HCEC 1CT (cell line): ENCODE data around the gene NR2C2AP.
"Not testable (repeated sequence)": the region's sequence is repeated elsewhere in the genome, so short reads cannot be mapped to it uniquely, and the experiment has no call there.

Experiments used
- DNase-seq: peaks from one replicate; pipeline ENCODE4 v3.0.0-alpha.2; 2017

NR2C2AP gene

DNA sequence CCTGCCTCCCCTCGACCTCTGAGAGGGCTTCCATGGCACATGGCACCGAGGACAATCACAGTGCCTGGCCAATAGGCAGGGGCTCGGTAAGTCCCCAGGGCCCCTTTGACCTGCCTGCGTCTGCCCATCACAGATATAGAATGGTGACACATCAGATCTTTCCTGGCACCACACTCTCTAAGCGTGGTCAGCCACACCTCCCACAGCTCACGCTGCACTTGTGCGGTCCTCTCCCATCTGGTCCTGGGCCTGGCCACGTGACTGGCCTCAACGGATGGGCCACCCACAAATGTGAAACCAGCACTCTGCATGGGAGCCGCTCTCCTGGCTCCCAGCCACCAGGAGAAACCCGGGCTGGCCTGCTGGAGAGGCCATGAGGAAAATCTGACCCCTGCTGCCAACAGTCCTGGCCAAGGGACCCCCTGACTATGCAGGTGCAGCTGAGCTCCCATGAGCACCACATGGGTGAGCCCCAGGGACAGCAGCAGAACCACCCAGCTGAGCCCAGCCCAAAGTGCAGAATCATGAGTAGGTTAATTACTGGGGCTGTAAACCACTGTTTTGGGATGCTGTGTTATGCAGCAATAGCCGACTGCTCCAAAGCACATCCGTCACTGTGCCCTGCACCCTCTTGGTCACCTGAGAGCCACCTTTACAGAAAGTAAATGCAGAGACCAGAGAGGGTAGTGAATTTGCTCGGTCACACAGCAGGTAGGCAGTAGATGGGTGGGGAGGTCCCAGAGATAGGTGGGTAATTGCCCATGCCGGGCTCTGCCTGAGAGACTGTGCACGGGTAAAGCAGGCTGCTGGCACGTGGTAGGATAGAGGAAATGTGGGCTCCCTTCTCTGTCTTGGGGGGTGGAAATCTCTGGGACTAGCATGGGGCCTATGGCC, 23.4 kb downstream of the NR2C2AP start:
- DNase-seq = no peak

- no peak for DNase-seq
Measured at GRCh38 chr19:19176950-19177349, 26.3 kb downstream of the NR2C2AP start.

GRCh38 chr19:19173243-19173642, 30.0 kb downstream of the NR2C2AP start:
- DNase-seq = not testable (repeated sequence)

DNA sequence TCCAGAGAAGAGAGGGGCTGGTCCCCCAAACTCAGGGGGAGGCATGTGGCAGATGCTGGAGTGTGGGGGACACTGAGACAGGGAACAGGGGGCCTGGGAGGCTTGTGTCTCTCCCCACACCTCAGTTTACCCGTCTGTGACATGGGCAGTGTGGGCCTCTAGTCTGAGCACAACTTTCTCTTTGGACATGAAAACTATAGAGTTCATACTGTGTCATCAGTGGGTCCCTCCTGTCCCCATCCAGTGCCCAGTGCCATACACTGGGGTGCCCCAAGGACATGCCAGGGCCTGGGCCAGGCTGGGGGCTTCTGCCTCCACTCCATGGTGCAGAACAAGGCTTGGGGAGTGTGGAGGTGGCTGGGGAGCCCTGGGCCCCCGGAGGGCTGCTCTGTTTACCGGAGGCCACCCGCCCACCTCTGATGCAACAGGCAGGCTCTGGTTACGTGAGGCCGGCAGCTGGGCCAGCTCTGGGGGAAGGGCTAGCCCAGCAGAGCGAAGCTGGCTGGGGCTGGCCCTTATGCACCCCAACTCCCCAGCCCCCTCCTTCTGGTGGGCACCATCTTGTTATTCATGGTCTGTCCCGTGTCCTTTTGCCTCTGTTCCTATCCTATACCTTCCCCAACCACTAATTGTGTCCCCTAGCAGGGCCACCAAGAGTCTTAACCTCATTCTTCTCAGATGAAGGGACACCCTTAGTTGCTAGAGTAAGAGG, 31.2 kb downstream of the NR2C2AP start:
- peak; percentile 41 for DNase-seq

- no peak for DNase-seq
Measured at GRCh38 chr19:19170873-19171672, 32.1 kb downstream of the NR2C2AP start.

DNA sequence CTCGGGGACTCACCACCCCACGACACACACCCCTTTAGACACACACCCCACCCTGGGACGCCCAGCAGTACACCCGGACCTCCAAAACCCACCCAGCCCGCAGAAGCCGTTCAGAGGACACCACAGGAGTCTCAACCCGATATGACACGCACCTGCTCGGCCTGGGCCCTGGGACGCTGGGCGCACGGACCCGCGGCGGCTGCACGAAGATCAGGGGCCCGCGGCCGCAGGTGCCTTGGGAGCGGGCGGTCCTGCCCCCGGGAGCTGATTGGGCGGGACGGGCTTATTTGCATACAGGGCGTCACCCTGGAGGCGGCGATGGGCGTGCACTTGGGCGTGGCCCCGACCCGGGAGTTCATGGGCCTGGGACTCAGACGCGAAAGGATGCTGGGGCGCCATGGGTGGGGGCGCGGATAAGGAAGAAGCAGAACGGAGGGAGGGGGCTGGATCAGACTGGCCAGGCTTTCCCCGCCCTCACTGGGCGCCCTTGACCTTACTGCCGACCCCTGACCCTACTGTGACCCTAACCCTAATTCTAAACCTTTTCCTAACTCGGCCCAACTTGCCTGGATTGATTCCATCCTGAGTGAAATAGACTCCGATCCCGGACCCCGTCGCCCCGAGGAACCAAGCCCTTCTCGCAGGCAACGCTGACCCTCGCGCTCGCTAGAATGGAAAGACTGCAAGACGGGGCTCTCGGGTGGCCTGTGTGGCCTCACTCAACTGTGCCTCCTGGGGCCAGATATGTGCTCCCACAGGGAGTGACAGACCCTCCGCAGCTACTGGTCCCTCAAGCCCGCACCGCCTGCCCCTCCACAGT, 33.0 kb downstream of the NR2C2AP start, which contains the start of gene MEF2B:
MEF2B (minus strand) TSS at position 211 of the 820 bp plus-strand sequence. CDS start 19,528 bp downstream, outside the sequence.
- no peak for DNase-seq

DNA sequence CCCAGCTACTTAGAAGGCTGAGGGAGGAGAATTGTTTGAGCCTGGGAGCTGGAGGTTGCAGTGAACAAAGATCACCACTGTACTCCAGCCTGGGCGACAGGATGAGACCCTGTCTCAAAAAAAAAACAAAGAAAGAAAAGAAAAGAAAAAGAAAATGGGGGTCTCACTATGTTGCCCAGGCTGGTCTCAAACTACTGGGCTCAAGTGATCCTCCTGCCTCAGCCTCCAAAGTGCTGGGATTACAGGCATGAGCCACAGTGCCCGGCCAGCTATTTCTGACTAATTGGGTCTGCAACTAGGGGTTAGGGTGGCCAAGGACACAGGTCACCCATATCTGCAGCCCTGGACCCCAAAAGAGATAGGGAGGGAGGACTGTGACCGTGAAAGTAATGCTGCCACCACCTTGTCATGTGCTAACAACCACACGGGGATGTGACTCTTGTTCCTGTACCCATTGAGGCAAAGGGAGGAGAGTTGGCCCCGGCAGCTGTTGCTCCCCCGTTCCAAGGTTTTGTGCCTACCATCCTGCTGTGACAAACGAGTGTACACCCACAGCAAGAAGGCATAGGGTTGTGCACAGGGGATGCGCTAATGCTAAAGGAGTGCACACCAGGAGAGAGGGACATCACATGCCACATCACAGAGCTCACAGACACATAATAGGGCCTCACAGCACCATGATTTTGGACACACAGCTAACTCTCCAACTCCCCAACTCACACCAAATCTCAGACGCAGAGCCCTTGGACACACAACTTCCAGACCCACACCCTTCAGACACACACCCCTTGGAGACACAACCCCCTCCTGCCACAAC, 33.8 kb downstream of the NR2C2AP start:
- DNase-seq = no peak

DNA sequence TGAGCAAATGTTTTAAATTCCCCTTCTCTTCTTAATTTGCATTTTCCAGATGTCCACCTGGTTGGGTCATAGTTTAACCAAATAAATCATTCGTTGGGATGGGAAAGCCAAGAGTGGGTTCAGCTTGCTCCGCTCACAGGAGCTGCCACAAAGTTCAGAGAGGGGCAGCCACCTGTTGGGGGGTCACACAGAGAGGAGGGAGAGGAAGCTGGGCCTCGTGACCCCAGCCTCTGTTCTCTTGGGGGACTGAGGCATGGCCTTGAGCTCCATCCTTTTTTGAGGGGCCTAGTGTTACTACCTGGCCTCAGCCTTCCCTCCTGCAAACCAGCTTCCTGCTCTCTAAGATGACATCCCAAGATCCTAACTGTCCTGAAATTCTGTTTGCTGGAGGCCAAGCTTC, 35.6 kb downstream of the NR2C2AP start:
- DNase-seq = no peak

DNA sequence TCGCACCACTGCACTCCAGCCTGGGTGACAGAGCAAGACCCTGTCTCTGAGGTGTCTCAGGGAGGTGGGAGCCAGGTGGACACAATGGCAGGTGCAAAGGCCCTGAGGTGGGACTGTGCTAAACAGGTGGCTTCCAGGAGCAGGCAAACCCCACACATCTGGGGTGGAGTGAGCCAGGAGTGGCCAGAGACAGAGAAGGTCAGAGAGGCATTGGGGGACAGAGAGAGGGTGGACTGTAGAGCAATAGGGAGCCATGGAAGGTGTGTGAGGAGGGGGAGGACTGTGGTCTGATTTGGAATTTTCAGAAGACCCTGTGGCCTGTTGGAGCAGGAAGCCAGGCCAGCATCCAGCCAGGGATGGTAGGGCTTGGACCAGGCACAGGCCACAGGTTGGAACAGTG, 37.8 kb downstream of the NR2C2AP start:
- DNase-seq = no peak

GRCh38 chr19:19162495-19162894, 40.7 kb downstream of the NR2C2AP start:
- no peak for DNase-seq

DNA sequence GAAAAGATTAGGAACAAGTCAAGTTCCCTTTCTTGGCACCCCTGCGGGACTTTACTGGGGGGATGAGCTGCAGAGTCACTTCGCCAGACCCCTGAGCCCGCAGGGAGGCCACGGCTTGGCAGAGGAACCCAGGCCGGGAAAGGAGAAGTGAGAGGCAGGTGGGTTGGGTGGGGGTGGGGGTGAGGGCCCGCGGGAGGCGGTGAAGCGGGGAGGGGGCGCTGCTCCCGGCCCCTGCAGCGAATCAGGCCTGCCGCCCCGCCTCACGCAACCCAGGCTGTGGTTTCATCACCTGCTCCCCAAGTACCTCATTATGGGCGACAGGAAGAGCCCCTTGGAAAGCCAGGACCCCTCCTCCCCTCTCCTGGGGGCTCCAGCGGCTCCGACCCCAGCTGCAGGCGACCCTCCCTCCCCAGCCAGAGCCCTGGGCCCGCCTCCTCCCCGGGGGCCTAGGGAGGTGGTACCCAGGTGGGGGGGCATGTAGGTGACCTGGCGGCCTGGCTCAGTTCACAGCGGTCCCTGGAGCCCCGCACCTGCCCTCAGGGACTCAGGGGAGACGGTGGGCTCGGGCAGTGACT, 42.7 kb downstream of the NR2C2AP start:
- DNase-seq = no peak

DNA sequence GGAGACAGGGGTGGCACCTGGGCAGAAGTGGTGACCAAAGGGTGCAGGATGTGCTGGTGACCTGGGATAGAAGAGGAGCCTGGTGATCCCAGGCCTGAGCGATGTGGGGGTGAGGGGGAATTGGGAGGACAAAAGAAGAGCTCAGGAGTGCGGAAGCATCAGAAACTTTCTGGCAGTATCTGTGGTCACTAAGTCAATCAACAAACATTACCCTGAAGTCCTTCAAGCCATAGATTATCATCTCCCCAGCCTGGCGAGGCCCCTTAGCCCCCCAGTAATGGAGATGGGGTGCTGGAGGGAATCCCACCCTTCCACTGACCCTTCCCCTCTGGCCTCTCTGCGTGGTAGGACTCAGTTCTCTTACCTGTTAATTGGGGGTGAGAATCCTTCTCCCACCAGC, 43.7 kb downstream of the NR2C2AP start:
- DNase-seq = no peak

- DNase-seq = no peak
Measured at GRCh38 chr19:19157808-19158207, 45.4 kb downstream of the NR2C2AP start.

GRCh38 chr19:19155495-19156219, 47.6 kb downstream of the NR2C2AP start:
- DNase-seq = no peak

DNA sequence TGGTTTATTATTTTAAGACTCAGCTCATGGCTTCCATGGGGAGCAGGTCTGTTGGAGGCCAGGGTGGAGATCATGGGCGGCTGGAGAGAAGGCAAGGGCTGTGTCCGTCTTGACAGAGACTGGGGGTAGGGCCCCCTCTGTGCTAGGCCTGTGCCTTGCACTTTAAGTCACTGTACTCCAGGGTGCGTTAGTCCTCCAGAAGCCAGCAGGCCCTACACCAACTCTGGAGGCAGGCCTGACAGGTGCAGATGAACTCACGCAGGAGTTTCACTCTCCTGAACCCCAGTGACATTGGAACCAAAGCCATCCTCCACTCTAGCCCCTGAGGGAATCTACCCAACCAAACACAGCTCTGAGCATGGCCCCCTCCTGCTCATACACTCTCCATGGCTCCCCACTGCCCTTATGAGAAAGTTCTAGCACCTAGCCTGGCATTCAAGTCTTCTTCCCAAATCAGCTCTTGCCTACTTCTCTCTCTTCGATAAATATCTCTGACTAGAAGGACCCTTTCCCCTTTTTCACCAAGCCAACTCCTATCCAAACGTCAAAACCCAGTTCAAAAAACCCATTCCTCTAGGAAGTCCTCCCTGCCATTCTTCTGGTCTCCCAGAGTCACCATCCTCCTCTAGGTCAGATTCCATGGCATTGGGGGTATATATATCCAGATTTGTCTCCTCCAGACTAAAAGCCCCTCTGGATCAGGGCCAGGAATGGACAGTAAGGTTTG, 48.3 kb downstream of the NR2C2AP start:
- DNase-seq = no peak

DNA sequence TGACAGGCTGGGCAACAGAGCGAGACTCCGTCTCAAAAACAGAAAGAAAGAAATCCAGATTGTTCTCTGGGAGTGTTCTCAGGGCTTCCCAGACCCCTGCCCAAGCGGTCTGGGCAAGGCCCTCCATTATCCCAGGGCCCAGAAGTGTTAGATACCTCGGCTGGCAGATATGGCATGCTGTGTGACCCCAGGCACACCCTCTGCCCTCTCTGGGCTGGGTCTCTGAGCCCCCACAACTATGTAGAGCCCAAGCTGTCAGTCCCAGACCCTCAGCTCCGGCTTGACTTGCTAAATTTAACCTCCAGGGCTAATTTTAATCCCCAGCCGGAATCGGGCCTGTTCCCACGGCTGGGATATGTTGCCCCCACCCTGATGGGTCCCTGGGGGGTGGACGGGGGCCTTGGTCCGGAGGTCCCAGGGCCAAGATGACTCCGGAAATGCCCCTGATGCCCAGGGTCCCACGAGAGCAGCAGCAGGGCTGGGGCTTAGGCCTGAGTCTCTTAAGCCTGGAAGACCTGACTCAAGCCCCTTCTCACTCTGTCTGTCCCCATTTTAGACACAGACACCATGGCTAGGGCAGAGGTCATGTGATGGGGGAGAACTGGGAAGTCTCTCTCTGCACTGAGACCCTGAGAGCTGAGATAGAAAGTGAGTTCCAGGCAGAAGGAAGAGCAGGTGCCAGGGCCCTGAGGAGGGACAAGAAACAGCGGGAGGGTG, 50.4 kb downstream of the NR2C2AP start:
- no peak for DNase-seq

- no peak for DNase-seq
Measured at GRCh38 chr19:19151418-19151817, 51.8 kb downstream of the NR2C2AP start.
